OCI-LY7 (cell line): Measurements from ENCODE around the gene PAN3. TPM values are rescaled to one million over a fixed set of nuclear protein-coding genes. Genes with fewer than 3 reads are reported as not detected.
A peak's percentile ranks its signal among the peaks of the same experiment; 100 is the strongest.
"Not testable (repeated sequence)": the region's sequence is repeated elsewhere in the genome, so short reads cannot be mapped to it uniquely, and the experiment has no call there.

Source experiments
- BruUV-seq: library from RNA; stranded (reverse); fragments of 400-500 nt; replicated peaks from 2 replicates; lab custom pipeline; 2021; lab: Mats Ljungman, UMichigan
- CTCF ChIA-PET: fragments of 300-600 bp; sonication (Branson Sonifier 250); formaldehyde crosslinking; loops from one replicate; lab custom pipeline; 2022; ENCODE audit warnings: antibody characterized with exemption; ENCODE audit not compliant: unreplicated experiment; lab: Charles Lee
- POLR2A ChIA-PET: fragments of 300-600 bp; sonication (Branson Sonifier 250); formaldehyde crosslinking; loops from one replicate; lab custom pipeline; 2022; ENCODE audit warnings: antibody characterized with exemption; lab: Charles Lee
- DNase-seq: peaks from one replicate; pipeline ENCODE4 v3.0.0-alpha.2; 2015; ENCODE audit warnings: low spot score
- H2AFZ ChIP-seq: fragments of 200-600 bp; sonication (generic), shearing (Covaris generic); 2 replicates; pipeline ENCODE4 v1.6.1; 2014; ENCODE audit warnings: mild to moderate bottlenecking, antibody characterized with exemption, low read length, moderate library complexity
- H3K27ac ChIP-seq: fragments of 200-600 bp; sonication (generic); 2 replicates; pipeline ENCODE4 v1.5.1; 2014; ENCODE audit warnings: mixed run types, low read depth, mild to moderate bottlenecking, moderate library complexity, low read length, inconsistent platforms; ENCODE audit not compliant: poor library complexity, severe bottlenecking
- H3K36me3 ChIP-seq: fragments of 200-600 bp; sonication (generic); 2 replicates; pipeline ENCODE4 v1.6.1; 2014; ENCODE audit warnings: mild to moderate bottlenecking, antibody characterized with exemption, low read length, moderate library complexity, mixed read lengths; ENCODE audit not compliant: insufficient read depth
- H3K4me1 ChIP-seq: fragments of 200-600 bp; sonication (generic); 2 replicates; pipeline ENCODE4 v1.5.1; 2014; ENCODE audit warnings: mild to moderate bottlenecking, low read length; ENCODE audit not compliant: insufficient read depth, poor library complexity, severe bottlenecking
- H3K4me2 ChIP-seq: fragments of 200-600 bp; sonication (generic); 2 replicates; pipeline ENCODE4 v1.6.1; 2014; ENCODE audit warnings: mild to moderate bottlenecking, low read length
- H3K4me3 ChIP-seq: fragments of 200-600 bp; sonication (generic); 2 replicates; pipeline ENCODE4 v1.5.1; 2014; ENCODE audit warnings: mild to moderate bottlenecking, low read depth, low read length; ENCODE audit not compliant: poor library complexity, severe bottlenecking
- H3K79me2 ChIP-seq: fragments of 200-600 bp; sonication (generic); 2 replicates; pipeline ENCODE4 v1.6.1; 2016; ENCODE audit warnings: low read depth, mild to moderate bottlenecking, low read length, moderate library complexity, mixed read lengths; ENCODE audit not compliant: insufficient read depth
- H3K9me2 ChIP-seq: fragments of 200-600 bp; sonication (generic); 2 replicates; pipeline ENCODE4 v1.6.1; 2016; ENCODE audit warnings: mild to moderate bottlenecking, low read length, mixed read lengths; ENCODE audit not compliant: insufficient read depth
- H3K9me3 ChIP-seq: fragments of 200-600 bp; sonication (generic); 2 replicates; pipeline ENCODE4 v1.6.1; 2014; ENCODE audit warnings: mild to moderate bottlenecking, mixed run types, low read length, mixed read lengths
- H4K20me1 ChIP-seq: fragments of 200-600 bp; sonication (generic); 2 replicates; pipeline ENCODE4 v1.6.1; 2014; ENCODE audit warnings: mild to moderate bottlenecking, antibody characterized with exemption, low read length, moderate library complexity, mixed read lengths; ENCODE audit not compliant: insufficient read depth
- CTCF ChIP-seq: fragments of 200-600 bp; sonication (generic); conservative IDR thresholded peaks from 2 replicates; pipeline ENCODE4 v1.5.1; 2014; ENCODE audit warnings: mild to moderate bottlenecking, antibody characterized with exemption, low read length, moderate library complexity, mixed read lengths
- EZH2phosphoT487 ChIP-seq: fragments of 200-600 bp; sonication (generic); IDR thresholded peaks from 2 replicates; pipeline ENCODE4 v1.6.1; 2018; ENCODE audit warnings: low read depth, borderline replicate concordance, mild to moderate bottlenecking, mixed run types, antibody characterized with exemption, low read length, moderate library complexity, mixed read lengths
- intact Hi-C: fragments of 100-400 bp; cut with micrococcal nuclease; formaldehyde crosslinking; loops from one replicate; pipeline ENCODE4 v1.10.0; 2022; ENCODE audit not compliant: unreplicated experiment
- total RNA-seq, 2 experiments: library from RNA; depleted of rRNA in 1 of 2; stranded (reverse); fragments of >200 nt in 1 of 2; shearing (Covaris generic) in 1 of 2; gene quantifications; 2 replicates each; pipeline ENCODE4 v1.2.3, GENCODE V29; 2014 to 2022

The PAN3 gene
- total RNA-seq, 2 experiments from 2014 or later = 20.4 to 54.8 TPM

- ChIA-PET POLR2A (interaction anchor here (1.2 to 1.3 kb wide), 2 partner anchors 17 to 522 kb away, joined by 3 to 6 read pairs; no protein-coding TSS in a partner anchor), CTCF (no interaction called here)
- Histone ChIP-seq H2AFZ (peak overlapping the region; percentile 62; the same call in 1 of the 2 replicates), H3K9me2 (no peaks in the 10 kb centered on the region), H3K9me3 (no peaks in the 10 kb centered on the region), H3K4me1 (peaks cover 18% of the 10 kb centered on the region), H3K36me3 (no peaks in the 10 kb centered on the region), H3K4me3 (peak overlapping the region; percentile 100), H3K27ac (peak overlapping the region; percentile 95), H4K20me1 (peaks cover 32% of the 10 kb centered on the region), H3K4me2 (peak overlapping the region; percentile 82), H3K79me2 (peaks cover 59% of the 10 kb centered on the region)
- intact Hi-C loops = loop anchor here (1.0 to 5.0 kb wide), 4 partner anchors 92 to 519 kb away; no protein-coding TSS in a partner anchor
- BruUV-seq = no TSS peak
- TF ChIP-seq EZH2phosphoT487 = no peak
- peak; percentile 84 for DNase-seq
Observed at GRCh38 chr13:28138756-28139470, 568 bp downstream of the PAN3 start.

- POLR2A ChIA-PET = interaction anchor here (0.6 to 0.7 kb wide), 3 partner anchors 12 to 1679 kb away, joined by 4 to 7 read pairs (median 6); no protein-coding TSS in a partner anchor
- Histone ChIP-seq H3K27ac (no peak overlapping the region), H3K9me3 (no peaks in the 10 kb centered on the region), H2AFZ (no peak overlapping the region), H3K79me2 (peaks cover 76% of the 10 kb centered on the region), H3K36me3 (peaks cover 9% of the 10 kb centered on the region; the same call in 1 of the 2 replicates), H4K20me1 (peaks cover 32% of the 10 kb centered on the region), H3K4me3 (peak overlapping the region; percentile 100), H3K4me2 (peak overlapping the region; percentile 82), H3K4me1 (peaks cover 18% of the 10 kb centered on the region), H3K9me2 (no peaks in the 10 kb centered on the region)
- DNase-seq = no peak
- CTCF ChIA-PET = no interaction called here
- TF ChIP-seq EZH2phosphoT487 = no peak
- no peak for TF ChIP-seq CTCF
- intact Hi-C loops = no loop called here
- BruUV-seq = no TSS peak
Observed at GRCh38 chr13:28140433-28141125, 2.2 kb downstream of the PAN3 start.

- intact Hi-C loops, DNase-seq, H3K27ac ChIP-seq, H2AFZ ChIP-seq, H3K9me3 ChIP-seq, CTCF ChIA-PET, BruUV-seq, H3K4me3 ChIP-seq, H3K9me2 ChIP-seq: not testable (repeated sequence)
- Histone ChIP-seq H4K20me1 (peaks cover 32% of the 10 kb centered on the region), H3K4me1 (peaks cover 17% of the 10 kb centered on the region), H3K4me2 (0 out of 2 replicates have a peak overlapping the region, but pooled peaks have one; percentile 9), H3K79me2 (peaks cover 85% of the 10 kb centered on the region), H3K36me3 (peaks cover 13% of the 10 kb centered on the region)
- POLR2A ChIA-PET = interaction anchor here (0.7 kb wide), 1 partner anchor 1678 kb away, joined by 6 read pairs; no protein-coding TSS in a partner anchor
Observed at GRCh38 chr13:28141542-28141941, 3.2 kb downstream of the PAN3 start.
